Muscle layer of colon (tissue), 2 donors: ENCODE results near the gene NDST3.

Source experiments
- H3K27ac ChIP-seq: one replicate; pipeline ENCODE4 v1.7.0; 2013; ENCODE audit warnings: low read depth, mild to moderate bottlenecking, low read length, moderate library complexity
- H3K27me3 ChIP-seq, 2 donors: one replicate each; pipeline ENCODE4 v1.7.0; 2013; ENCODE audit warnings: low read length in 2 of 2, mild to moderate bottlenecking in 2 of 2; ENCODE audit not compliant: insufficient read depth in 2 of 2, control insufficient read depth in 1 of 2
- H3K36me3 ChIP-seq: one replicate; pipeline ENCODE4 v1.7.0; 2013; ENCODE audit warnings: mild to moderate bottlenecking, low read length; ENCODE audit not compliant: insufficient read depth
- H3K4me1 ChIP-seq: one replicate; pipeline ENCODE4 v1.7.0; 2013; ENCODE audit warnings: mild to moderate bottlenecking, low read length; ENCODE audit not compliant: insufficient read depth
- H3K4me3 ChIP-seq, 2 donors: one replicate each; pipeline ENCODE4 v1.7.0; 2013; ENCODE audit warnings: low read length in 2 of 2, low read depth in 1 of 2, mild to moderate bottlenecking in 1 of 2, moderate library complexity in 1 of 2
- H3K9ac ChIP-seq: one replicate; pipeline ENCODE4 v1.7.0; 2013; ENCODE audit warnings: low read length
- H3K9me3 ChIP-seq: one replicate; pipeline ENCODE4 v1.7.0; 2013; ENCODE audit warnings: mild to moderate bottlenecking, low read length
- donor health status: abdominal sarcoma.
- donor health status: Adenocarcinoma of cecum.

The NDST3 gene

DNA sequence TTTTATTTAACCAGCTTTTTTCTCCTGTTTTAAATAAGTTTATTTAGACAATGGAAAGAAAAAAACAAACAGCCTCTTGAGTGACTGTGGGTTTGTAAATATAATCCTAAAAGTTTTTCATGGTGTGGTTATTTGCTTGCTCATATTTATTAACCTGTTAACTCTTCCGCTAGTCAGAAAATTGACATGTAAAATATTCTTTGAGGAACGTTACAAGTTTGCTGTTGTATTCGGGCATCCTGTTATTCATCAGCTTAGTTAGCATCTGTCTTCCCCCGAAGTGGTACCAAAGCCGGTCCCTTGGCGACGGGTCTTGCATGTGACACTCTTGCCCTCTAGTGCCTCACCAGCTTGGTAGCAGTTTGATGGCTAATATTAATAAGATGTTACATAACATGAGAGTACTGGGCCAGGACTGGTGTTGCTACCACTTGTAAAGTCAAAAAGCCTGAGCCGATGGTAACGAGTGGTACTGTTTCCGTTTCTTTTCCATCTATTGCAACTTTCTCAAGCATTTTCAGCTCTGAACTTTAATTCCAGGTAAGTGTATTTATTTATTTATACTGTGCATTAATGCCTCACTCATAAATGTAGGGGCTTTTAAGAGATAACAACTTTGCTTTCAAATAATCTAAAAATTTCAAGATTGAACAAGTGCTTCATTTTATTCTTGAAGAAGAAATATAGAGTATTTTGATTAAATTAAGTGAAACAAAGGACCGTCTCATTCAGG, at the start of gene NDST3:
Gene NDST3 (plus strand): TSS at position 434 of the 733 bp plus-strand sequence. CDS start 19,425 bp downstream, outside the sequence.
- Histone ChIP-seq H3K4me3 (peak within 1 kb of the TSS in 1 of 2 donors; percentile 42), H3K4me1 (peaks cover 4% of the 10 kb centered on the region), H3K9ac (no peak within 1 kb of the TSS), H3K27ac (no peak within 1 kb of the TSS), H3K27me3 (peaks cover 7 to 17% of the 10 kb centered on the region in 2 donors), H3K9me3 (no peaks in the 10 kb centered on the region), H3K36me3 (no peaks in the 10 kb centered on the region)

DNA sequence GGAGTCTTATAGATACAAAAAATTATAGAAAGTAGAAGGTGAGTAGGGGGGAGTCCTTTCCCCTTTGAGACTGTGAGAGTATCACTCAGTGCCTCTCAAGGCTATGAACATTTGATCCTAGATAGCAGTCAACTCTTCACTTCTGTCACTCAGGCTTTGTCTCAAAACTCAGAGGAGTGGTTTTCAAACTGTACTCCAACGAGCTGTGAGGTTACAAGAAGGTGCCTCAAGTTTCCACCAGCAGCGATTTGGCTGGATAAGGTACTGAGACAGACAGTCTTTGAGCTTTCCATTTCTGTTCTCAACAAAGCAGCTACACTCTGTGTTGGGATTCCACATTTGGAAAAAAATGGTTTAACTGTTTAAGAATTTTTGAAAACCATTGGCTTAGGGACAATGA, 48.0 kb upstream of the NDST3 start:
- Histone ChIP-seq H3K27me3 (no peaks in the 10 kb centered on the region), H3K4me1 (no peaks in the 10 kb centered on the region), H3K9me3 (no peaks in the 10 kb centered on the region), H3K36me3 (no peaks in the 10 kb centered on the region), H3K4me3 (no peak overlapping the region), H3K9ac (no peak overlapping the region), H3K27ac (no peak overlapping the region)

DNA sequence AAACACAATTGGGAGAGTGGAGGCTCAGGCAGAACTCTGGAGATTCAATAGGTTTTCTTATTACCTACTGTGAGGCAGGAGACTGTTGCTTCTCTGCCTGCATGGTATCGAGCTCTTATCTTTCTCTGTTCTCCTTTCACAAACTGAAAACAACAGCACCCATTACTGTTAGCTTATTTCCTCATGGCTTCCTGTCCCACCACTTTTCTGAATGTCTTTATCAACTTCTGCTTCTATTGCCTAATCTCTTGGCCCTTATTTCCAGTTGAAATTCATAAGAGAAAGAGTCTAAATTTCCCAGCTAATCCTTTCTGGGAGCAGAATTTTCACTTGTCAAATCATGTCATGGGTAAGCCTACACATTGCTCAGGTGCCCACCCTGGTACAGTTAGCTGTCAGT, 46.8 kb upstream of the NDST3 start:
- Histone ChIP-seq H3K9ac (no peak overlapping the region), H3K27me3 (no peaks in the 10 kb centered on the region), H3K4me3 (no peak overlapping the region), H3K36me3 (no peaks in the 10 kb centered on the region), H3K27ac (no peak overlapping the region), H3K4me1 (no peaks in the 10 kb centered on the region), H3K9me3 (no peaks in the 10 kb centered on the region)

DNA sequence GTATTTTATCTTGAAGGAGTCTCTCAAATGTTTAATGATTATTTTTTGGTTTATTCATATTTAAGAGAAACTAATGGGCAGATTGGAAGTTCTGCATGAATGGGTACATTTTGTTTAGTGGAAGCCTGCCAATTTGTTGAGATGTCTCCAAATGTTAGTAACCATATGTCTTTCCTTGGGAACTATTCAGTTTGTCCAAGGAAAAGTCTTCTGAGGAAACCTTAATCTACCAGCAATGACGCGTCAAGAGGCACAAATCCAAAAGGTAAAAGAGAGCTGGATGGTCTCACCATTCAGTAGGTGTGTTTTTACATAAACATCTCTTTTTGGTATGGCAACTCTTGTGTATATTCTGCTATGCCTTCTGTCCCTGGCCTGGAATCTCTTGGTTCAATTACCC, 37.4 kb upstream of the NDST3 start:
- Histone ChIP-seq H3K4me3 (no peak overlapping the region), H3K4me1 (no peaks in the 10 kb centered on the region), H3K9ac (no peak overlapping the region), H3K27ac (no peak overlapping the region), H3K36me3 (no peaks in the 10 kb centered on the region), H3K27me3 (no peaks in the 10 kb centered on the region), H3K9me3 (no peaks in the 10 kb centered on the region)

DNA sequence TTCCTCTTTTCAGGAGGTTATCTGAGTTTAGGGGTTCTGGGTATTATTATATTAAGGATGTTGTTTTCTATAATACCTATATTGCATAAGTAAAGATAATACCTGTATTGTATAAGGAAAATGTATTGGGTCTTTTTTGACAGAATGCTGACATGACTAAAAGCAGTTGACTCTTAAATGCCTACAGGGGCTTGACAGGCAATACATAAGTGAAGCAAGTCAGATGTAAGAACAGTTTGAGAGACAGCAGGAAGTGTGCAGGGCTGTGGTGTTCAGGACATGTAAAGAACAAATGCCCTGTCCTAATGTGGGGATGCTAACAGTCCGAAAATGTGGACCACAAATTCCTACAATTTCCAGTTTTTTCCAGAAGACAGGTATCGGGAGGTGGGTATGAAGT, 30.2 kb upstream of the NDST3 start:
- H3K4me1 ChIP-seq, result no peaks in the 10 kb centered on the region
- H3K9ac ChIP-seq, result no peak overlapping the region
- no peak overlapping the region for H3K27ac ChIP-seq
- no peaks in the 10 kb centered on the region for H3K36me3 ChIP-seq
- H3K4me3 ChIP-seq, result no peak overlapping the region
- H3K9me3 ChIP-seq, result no peaks in the 10 kb centered on the region
- H3K27me3 ChIP-seq, result no peaks in the 10 kb centered on the region

DNA sequence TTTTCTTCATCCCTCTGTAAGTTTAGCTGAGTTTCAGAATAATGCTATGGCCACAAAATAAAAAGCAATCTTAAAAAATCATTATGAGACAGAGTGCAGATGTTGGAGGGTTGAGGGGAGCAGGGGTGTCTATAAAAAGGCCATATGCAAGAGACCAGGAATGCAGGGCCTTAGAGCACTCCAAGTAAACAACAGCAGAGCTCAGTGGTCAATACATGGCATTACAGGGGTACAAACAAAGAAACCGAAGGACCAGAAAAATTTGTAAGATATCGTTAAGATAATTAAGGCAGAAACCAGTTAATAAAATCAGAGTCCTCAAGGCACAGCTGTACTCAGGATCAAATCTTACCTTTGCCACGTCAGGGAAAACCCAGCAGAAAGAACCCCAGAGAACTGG, 28.4 kb upstream of the NDST3 start:
- Histone ChIP-seq H3K9me3 (no peaks in the 10 kb centered on the region), H3K9ac (no peak overlapping the region), H3K4me3 (no peak overlapping the region), H3K36me3 (no peaks in the 10 kb centered on the region), H3K27ac (no peak overlapping the region), H3K27me3 (no peaks in the 10 kb centered on the region), H3K4me1 (no peaks in the 10 kb centered on the region)

- Histone ChIP-seq H3K4me3 (no peak overlapping the region), H3K9me3 (no peaks in the 10 kb centered on the region), H3K27ac (no peak overlapping the region), H3K4me1 (no peaks in the 10 kb centered on the region), H3K36me3 (no peaks in the 10 kb centered on the region), H3K27me3 (no peaks in the 10 kb centered on the region), H3K9ac (no peak overlapping the region)
These were observed 22.1 kb upstream of the NDST3 start for GRCh38 chr4:118012142-118012541.

DNA sequence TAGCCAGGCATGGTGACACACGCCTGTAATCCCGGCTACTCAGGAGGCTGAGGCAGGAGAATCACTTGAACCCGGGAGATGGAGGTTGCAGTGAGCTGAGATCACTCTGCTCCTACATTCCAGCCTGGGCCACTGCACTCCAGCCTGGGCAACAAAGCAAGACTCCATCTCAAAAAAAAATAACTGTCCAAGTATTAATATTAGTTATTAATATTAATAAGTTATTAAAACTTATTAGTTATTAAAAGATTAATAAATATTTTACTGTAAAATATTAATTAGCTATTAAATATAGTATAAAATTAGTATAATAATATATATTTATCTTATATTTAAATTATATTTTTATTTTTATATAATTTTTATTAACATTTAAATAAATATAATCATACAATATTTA, 19.5 kb upstream of the NDST3 start:
- Histone ChIP-seq H3K27me3 (no peaks in the 10 kb centered on the region), H3K36me3 (no peaks in the 10 kb centered on the region), H3K9ac (no peak overlapping the region), H3K9me3 (no peaks in the 10 kb centered on the region), H3K27ac (no peak overlapping the region), H3K4me3 (no peak overlapping the region), H3K4me1 (no peaks in the 10 kb centered on the region)

DNA sequence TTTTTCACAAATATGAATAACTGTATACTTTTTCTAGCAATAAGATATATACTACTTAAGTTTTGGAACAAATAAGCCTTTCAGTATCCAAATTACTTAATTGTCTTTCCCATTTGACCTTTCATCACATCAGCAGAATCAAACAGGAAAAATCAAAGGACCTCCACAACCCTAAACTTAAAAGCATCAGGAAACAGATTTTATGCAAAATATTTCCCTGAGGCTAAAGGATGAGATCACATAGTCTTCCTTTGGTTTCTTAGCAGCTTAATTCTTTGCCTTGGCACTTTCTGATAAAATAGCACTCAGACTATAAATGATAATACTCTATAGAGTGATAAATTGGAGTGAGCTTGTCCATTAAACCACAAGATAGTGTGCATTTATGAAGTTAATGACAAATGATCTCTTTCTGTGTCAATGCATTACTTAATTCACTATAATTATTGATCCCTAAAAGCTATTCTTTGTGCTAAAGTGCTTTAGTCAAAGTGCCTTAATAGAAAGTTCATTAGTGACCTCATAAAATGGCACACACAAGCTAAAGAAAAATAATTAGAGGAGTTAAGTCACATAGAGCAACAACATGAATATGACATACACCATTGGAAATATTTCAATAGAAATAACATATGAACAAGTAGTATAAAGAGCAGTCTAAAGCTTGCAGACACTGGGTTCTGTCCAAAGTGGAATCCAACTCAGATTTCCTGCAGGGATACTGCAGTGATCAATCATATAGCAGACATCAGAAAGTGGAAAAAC, 15.7 kb upstream of the NDST3 start:
- no peak overlapping the region for H3K27ac ChIP-seq
- no peak overlapping the region for H3K4me3 ChIP-seq
- no peaks in the 10 kb centered on the region for H3K27me3 ChIP-seq
- no peak overlapping the region for H3K9ac ChIP-seq
- H3K36me3 ChIP-seq, result no peaks in the 10 kb centered on the region
- H3K9me3 ChIP-seq, result no peaks in the 10 kb centered on the region
- H3K4me1 ChIP-seq, result no peaks in the 10 kb centered on the region

- no peak overlapping the region for H3K27ac ChIP-seq
- H3K4me3 ChIP-seq, result no peak overlapping the region
- H3K9me3 ChIP-seq, result no peaks in the 10 kb centered on the region
- H3K27me3 ChIP-seq, result no peaks in the 10 kb centered on the region
- no peaks in the 10 kb centered on the region for H3K36me3 ChIP-seq
- H3K9ac ChIP-seq, result no peak overlapping the region
- H3K4me1 ChIP-seq, result no peaks in the 10 kb centered on the region
These were observed 7.5 kb upstream of the NDST3 start for GRCh38 chr4:118026806-118027205.

- H3K27ac ChIP-seq, result no peak overlapping the region
- H3K4me3 ChIP-seq, result no peak overlapping the region
- H3K9ac ChIP-seq, result no peak overlapping the region
- H3K4me1 ChIP-seq, result peaks cover 4% of the 10 kb centered on the region
- H3K9me3 ChIP-seq, result no peaks in the 10 kb centered on the region
- no peaks in the 10 kb centered on the region for H3K36me3 ChIP-seq
- peaks cover 4 to 7% of the 10 kb centered on the region in 2 donors for H3K27me3 ChIP-seq
These were observed 5.1 kb upstream of the NDST3 start for GRCh38 chr4:118029224-118029623.

DNA sequence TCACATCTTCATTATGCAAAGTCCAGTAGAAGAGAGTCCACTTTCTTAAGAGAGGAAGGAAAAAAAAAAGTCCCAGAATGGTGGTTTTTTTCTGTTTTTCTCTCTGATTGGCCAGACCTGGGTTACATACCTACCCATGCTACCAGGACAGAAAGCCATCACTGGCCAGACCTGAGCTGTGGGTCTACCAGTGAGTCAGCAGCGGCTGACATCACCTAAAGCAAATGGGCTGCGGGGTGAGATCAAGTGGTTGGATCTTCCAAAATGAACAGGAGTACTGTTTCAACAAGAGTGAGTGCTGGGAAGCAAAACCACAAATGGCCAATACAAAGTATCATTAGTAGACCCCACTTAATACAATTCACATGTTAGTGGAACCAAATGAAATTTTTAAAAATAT, 1.6 kb upstream of the NDST3 start:
- H3K4me3 ChIP-seq, result no peak overlapping the region
- H3K27ac ChIP-seq, result no peak overlapping the region
- peaks cover 7 to 17% of the 10 kb centered on the region in 2 donors for H3K27me3 ChIP-seq

More for the DNA sequence above, 1.6 kb upstream of the NDST3 start:
- H3K4me1 ChIP-seq, result peaks cover 4% of the 10 kb centered on the region
- H3K36me3 ChIP-seq, result no peaks in the 10 kb centered on the region
- H3K9ac ChIP-seq, result no peak overlapping the region
- no peaks in the 10 kb centered on the region for H3K9me3 ChIP-seq
